ENCODE results near the gene WDTC1. TPM values are rescaled to one million over a fixed set of nuclear protein-coding genes. Genes with fewer than 3 reads are reported as not detected.

The WDTC1 gene
- total RNA-seq, 4 donors from 2014 or later = 14.9 to 31.5 (median 26.8) TPM

DNA sequence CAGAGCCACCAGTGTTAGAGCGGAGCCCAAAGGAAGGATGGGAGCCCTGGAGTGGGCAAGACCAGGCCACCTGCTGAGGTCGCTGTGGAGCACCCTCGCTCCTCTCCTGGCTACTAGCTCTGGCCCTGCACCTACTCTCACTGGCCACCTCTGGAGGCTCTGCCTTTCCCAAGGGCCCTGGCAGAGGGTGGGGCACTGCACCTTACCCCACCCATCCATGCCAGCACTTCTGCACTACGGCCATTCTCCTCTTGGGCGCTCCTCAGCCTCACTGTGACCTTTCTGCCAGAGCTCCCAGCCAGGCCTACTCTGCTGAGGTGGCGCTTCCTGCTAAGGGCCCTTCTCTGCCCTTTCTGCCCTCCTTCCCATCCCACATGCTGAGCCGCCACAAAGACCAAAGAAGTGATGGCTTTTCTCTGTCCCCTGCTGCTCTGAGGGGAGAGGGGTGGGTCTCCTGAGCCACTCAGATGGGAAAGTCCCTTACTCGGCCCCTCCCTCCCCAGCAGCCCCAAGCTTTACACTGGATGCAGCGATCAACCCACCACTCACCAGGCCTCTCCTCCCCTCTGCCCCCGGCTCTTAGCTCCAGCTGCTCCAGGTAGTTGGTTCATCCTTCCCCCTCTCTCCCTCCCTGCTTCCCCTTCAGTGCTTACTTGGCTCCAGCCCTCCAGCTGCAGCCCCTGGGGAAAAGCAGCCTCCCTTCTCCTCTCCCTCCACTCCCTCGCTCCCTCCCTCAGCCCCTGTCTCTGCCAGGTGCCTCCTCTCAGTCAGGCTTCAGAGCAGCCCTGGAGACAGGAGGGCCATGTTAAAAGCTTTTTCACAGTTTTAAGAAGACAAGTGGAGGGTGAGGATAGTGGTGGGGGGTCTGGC, 72.7 kb downstream of the WDTC1 start:
- H3K27me3 ChIP-seq = no peaks in the 10 kb centered on the region
- H3K36me3 ChIP-seq = peaks cover 0 to 64% (median 10%) of the 10 kb centered on the region in 3 donors
- no peak for DNase-seq
- no peaks in the 10 kb centered on the region for H3K9me3 ChIP-seq
- H3K4me3 ChIP-seq = no peak overlapping the region
- WGBS, 2 donors = 83 to 84% methylated on average over 6 to 10 of the region's 11 CpGs
- H3K4me1 ChIP-seq = peaks cover 0 to under 1% (median 0%) of the 10 kb centered on the region in 3 donors
- intact Hi-C loops (cut with DNase I) = no loop called here
- TF ChIP-seq, protein P1, sequence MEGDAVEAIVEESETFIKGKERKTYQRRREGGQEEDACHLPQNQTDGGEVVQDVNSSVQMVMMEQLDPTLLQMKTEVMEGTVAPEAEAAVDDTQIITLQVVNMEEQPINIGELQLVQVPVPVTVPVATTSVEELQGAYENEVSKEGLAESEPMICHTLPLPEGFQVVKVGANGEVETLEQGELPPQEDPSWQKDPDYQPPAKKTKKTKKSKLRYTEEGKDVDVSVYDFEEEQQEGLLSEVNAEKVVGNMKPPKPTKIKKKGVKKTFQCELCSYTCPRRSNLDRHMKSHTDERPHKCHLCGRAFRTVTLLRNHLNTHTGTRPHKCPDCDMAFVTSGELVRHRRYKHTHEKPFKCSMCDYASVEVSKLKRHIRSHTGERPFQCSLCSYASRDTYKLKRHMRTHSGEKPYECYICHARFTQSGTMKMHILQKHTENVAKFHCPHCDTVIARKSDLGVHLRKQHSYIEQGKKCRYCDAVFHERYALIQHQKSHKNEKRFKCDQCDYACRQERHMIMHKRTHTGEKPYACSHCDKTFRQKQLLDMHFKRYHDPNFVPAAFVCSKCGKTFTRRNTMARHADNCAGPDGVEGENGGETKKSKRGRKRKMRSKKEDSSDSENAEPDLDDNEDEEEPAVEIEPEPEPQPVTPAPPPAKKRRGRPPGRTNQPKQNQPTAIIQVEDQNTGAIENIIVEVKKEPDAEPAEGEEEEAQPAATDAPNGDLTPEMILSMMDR (IDR thresholded peaks at IDR 0.05) = peak in 1 of 6 experiments; percentile 9
- TF ChIP-seq POLR2A (IDR thresholded peaks at IDR 0.05) = no peak
- no peak overlapping the region for H3K27ac ChIP-seq

DNA sequence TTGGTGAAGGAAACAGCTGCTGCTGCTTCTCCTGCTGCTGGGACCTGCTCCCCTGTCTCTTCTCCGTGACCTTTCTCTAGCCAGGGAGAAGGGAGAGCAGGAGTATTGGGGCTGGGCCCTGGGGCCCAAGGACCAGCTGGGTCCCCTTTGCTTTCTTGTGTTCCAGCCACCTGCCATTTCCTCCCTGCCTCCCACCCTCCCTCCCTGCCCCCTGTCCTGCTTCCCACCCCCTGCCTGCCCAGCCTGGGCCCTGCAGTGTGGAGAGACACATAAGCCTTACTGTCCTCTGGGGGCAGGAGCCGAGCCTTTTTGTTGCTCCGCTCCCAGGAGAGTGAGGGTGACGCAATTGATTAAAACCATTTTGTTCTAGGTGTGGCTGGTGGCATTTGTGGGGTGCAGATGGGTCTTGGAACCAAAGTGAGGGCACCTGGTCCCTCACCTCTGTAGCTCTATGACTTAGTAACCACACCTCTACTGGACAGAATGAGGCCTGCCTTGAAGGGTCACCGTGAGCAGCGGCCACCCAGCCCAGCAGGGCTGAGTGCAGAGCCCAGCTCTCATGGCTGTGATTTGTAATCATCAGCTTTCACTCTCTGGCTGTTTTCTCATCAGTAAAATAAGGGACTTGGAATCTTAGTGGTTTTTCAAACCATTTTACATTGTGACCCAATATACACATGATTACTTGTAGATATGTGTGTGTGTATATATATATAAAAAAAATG, 73.6 kb downstream of the WDTC1 start:
- Histone ChIP-seq H3K36me3 (peaks cover 0 to 55% (median 10%) of the 10 kb centered on the region in 3 donors), H3K27me3 (no peaks in the 10 kb centered on the region), H3K27ac (no peak overlapping the region), H3K4me3 (no peak overlapping the region), H3K9me3 (no peaks in the 10 kb centered on the region), H3K4me1 (no peaks in the 10 kb centered on the region)
- 71 to 89% methylated on average over 3 of the region's 6 CpGs for WGBS, 2 donors
- no peak for DNase-seq
- intact Hi-C loops (cut with DNase I) = no loop called here
- TF ChIP-seq, protein P1 (IDR thresholded peaks at IDR 0.05) = no peak
- TF ChIP-seq POLR2A (IDR thresholded peaks at IDR 0.05) = no peak

DNA sequence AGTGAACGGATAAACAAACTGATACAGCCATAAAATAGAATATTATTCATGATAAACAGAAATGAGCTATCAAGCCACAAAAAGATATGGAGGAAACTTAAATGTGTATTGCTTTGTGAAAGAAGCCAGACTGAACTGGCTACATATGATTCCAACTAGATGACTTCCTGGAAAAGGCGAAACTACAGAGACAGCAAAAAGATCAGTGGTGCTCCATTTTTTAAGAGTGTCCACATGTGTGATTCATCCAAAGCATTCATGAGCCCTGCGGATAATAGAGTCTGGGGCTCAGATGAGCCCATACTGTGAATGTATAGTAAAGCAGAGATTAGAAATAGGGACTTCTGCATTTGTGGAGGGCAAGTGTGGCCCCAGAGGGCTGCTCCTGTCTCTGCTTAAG, 79.7 kb downstream of the WDTC1 start:
- Histone ChIP-seq H3K27me3 (peaks cover 0 to 2% (median 0%) of the 10 kb centered on the region in 4 donors), H3K36me3 (peaks cover 0 to 8% (median 0%) of the 10 kb centered on the region in 3 donors), H3K4me1 (peaks cover 0 to 12% (median 4%) of the 10 kb centered on the region in 3 donors), H3K27ac (no peak overlapping the region), H3K4me3 (no peak overlapping the region), H3K9me3 (no peaks in the 10 kb centered on the region)
- DNase-seq = no peak
- TF ChIP-seq, protein P1 (IDR thresholded peaks at IDR 0.05) = no peak
- no peak for TF ChIP-seq POLR2A (IDR thresholded peaks at IDR 0.05)
- 73 to 74% methylated on average over 3 of the region's 3 CpGs for WGBS, 2 donors
- intact Hi-C loops (cut with DNase I) = no loop called here

DNA sequence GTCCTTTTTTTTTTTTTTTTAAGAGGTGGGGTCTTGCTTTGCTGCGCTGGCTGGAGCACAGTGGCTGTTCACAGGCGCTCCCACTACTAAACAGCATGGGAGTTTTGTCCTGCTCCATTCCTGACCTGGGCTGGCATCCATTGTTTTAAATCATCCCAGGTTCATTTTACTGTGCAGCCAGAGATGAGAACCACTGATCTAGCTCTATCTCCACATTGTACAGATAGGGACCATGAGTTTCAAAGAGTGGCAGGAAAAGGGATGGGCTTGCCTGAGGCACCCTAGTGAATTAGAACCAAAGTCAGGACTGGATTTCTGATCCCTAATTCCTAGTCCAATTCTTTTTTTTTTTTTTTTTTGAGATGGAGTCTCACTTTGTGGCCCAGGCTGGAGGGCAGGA, 80.3 kb downstream of the WDTC1 start:
- intact Hi-C loops (cut with DNase I) = no loop called here
- TF ChIP-seq, protein P1 (IDR thresholded peaks at IDR 0.05) = no peak
- no peak for TF ChIP-seq POLR2A (IDR thresholded peaks at IDR 0.05)
- WGBS, 2 donors = 78 to 80% methylated on average over 1 to 2 of the region's 2 CpGs
- Histone ChIP-seq H3K27ac (no peak overlapping the region), H3K36me3 (peaks cover 0 to 8% (median 0%) of the 10 kb centered on the region in 3 donors), H3K9me3 (no peaks in the 10 kb centered on the region), H3K27me3 (peaks cover 0 to 5% (median 0%) of the 10 kb centered on the region in 4 donors), H3K4me1 (peaks cover 0 to 12% (median 4%) of the 10 kb centered on the region in 3 donors), H3K4me3 (no peak overlapping the region)
- DNase-seq = no peak

DNA sequence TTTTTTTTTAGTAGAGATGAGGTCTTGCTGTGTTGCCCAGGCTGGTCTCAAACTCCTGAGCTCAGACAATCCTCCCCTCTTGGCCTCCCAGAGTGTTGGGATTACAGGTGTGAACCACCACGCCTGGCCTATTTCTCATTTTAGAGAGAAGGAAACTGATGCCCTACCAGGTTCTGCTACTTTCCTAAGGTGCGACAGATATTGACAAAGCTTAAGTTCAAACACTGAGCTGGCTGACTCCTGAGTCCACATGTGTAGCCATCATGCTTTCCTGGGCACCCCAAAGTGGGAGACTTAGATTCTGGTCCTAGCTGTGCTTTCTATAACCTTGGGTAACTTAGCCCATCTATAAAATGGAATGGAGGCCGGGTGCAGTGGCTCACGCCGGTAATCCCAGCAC, 82.4 kb downstream of the WDTC1 start:
- WGBS, 2 donors = 65 to 83% methylated on average over 4 of the region's 5 CpGs
- peaks cover 5 to 19% (median 7%) of the 10 kb centered on the region in 3 donors for H3K4me1 ChIP-seq
- intact Hi-C loops (cut with DNase I) = no loop called here
- H3K27ac ChIP-seq = no peak overlapping the region
- H3K36me3 ChIP-seq = no peaks in the 10 kb centered on the region
- H3K4me3 ChIP-seq = no peak overlapping the region
- TF ChIP-seq, protein P1 (IDR thresholded peaks at IDR 0.05) = no peak
- TF ChIP-seq POLR2A (IDR thresholded peaks at IDR 0.05) = no peak
- no peak for DNase-seq
- peaks cover 0 to 5% (median 0%) of the 10 kb centered on the region in 4 donors for H3K27me3 ChIP-seq
- H3K9me3 ChIP-seq = no peaks in the 10 kb centered on the region
